ENCODE results near the gene FHIT. TPM values are rescaled to one million over a fixed set of nuclear protein-coding genes. Genes with fewer than 3 reads are reported as not detected.

Gene FHIT
- total RNA-seq, 2 experiments from 2014 or later = 86.0 to 90.6 TPM

GRCh38 chr3:60906283-60906682 lies 345.0 kb downstream of the FHIT start:
- Histone ChIP-seq H3K9me3 (ENCODE audit: control insufficient read depth in 1 of 2, insufficient read depth in 1 of 2, low read length in 2 of 2) (peaks cover 0 to 4% of the 10 kb centered on the region in 2 experiments), H3K4me1 (ENCODE audit: insufficient read depth, low read length) (no peaks in the 10 kb centered on the region), H3K36me3 (ENCODE audit: insufficient read depth, low read length) (no peaks in the 10 kb centered on the region), H3K4me3 (ENCODE audit: low read length) (no peak overlapping the region), H3K27me3 (ENCODE audit: control insufficient read depth in 1 of 2, insufficient read depth in 2 of 2, low read length in 2 of 2) (no peaks in the 10 kb centered on the region), H3K27ac (ENCODE audit: low read depth in 1 of 2, low read length in 2 of 2) (no peak overlapping the region)
- POLR2A ChIA-PET = no interaction called here
- DNase-seq (no peak), ATAC-seq (ENCODE audit: poor library complexity) (no peak)
- intact Hi-C loops (cut with DNase I, micrococcal nuclease) = no loop called here
- H3K9me3 Mint-ChIP-seq = peaks cover 2% of the 10 kb centered on the region
- no peak for TF ChIP-seq CTCF (IDR thresholded peaks at IDR 0.05)
- no peaks in the 10 kb centered on the region for H3K4me1 Mint-ChIP-seq (ENCODE audit: low read depth)
- no peaks in the 10 kb centered on the region for H3K36me3 Mint-ChIP-seq (ENCODE audit: low read depth)
- no peaks in the 10 kb centered on the region for H3K27me3 Mint-ChIP-seq
- no peak overlapping the region for H3K4me3 Mint-ChIP-seq
- H3K27ac Mint-ChIP-seq = no peak overlapping the region
- CTCF ChIA-PET = no interaction called here

- POLR2A ChIA-PET = no interaction called here
- Mint-ChIP-seq H3K27ac (no peak overlapping the region), H3K9me3 (no peaks in the 10 kb centered on the region), H3K27me3 (no peaks in the 10 kb centered on the region), H3K36me3 (ENCODE audit: low read depth) (no peaks in the 10 kb centered on the region), H3K4me1 (ENCODE audit: low read depth) (no peaks in the 10 kb centered on the region), H3K4me3 (no peak overlapping the region)
- CTCF ChIA-PET = no interaction called here
- Histone ChIP-seq H3K4me1 (ENCODE audit: insufficient read depth, low read length) (no peaks in the 10 kb centered on the region), H3K9me3 (ENCODE audit: control insufficient read depth in 1 of 2, insufficient read depth in 1 of 2, low read length in 2 of 2) (no peaks in the 10 kb centered on the region), H3K36me3 (ENCODE audit: insufficient read depth, low read length) (no peaks in the 10 kb centered on the region), H3K27ac (ENCODE audit: low read depth in 1 of 2, low read length in 2 of 2) (no peak overlapping the region), H3K27me3 (ENCODE audit: control insufficient read depth in 1 of 2, insufficient read depth in 2 of 2, low read length in 2 of 2) (no peaks in the 10 kb centered on the region), H3K4me3 (ENCODE audit: low read length) (no peak overlapping the region)
- intact Hi-C loops (cut with DNase I, micrococcal nuclease) = no loop called here
- no peak for TF ChIP-seq CTCF (IDR thresholded peaks at IDR 0.05)
- DNase-seq = no peak
- no peak for ATAC-seq (ENCODE audit: poor library complexity)
These were observed 352.9 kb downstream of the FHIT start for GRCh38 chr3:60898321-60898720.

- Histone ChIP-seq H3K27ac (ENCODE audit: low read depth in 1 of 2, low read length in 2 of 2) (no peak overlapping the region), H3K4me3 (ENCODE audit: low read length) (no peak overlapping the region), H3K9me3 (ENCODE audit: control insufficient read depth in 1 of 2, insufficient read depth in 1 of 2, low read length in 2 of 2) (no peaks in the 10 kb centered on the region), H3K4me1 (ENCODE audit: insufficient read depth, low read length) (no peaks in the 10 kb centered on the region), H3K27me3 (ENCODE audit: control insufficient read depth in 1 of 2, insufficient read depth in 2 of 2, low read length in 2 of 2) (no peaks in the 10 kb centered on the region), H3K36me3 (ENCODE audit: insufficient read depth, low read length) (no peaks in the 10 kb centered on the region)
- no peak for TF ChIP-seq CTCF (IDR thresholded peaks at IDR 0.05)
- no peaks in the 10 kb centered on the region for H3K4me1 Mint-ChIP-seq (ENCODE audit: low read depth)
- CTCF ChIA-PET = no interaction called here
- POLR2A ChIA-PET = no interaction called here
- H3K27me3 Mint-ChIP-seq = no peaks in the 10 kb centered on the region
- H3K4me3 Mint-ChIP-seq = no peak overlapping the region
- intact Hi-C loops (cut with DNase I, micrococcal nuclease) = no loop called here
- ATAC-seq (ENCODE audit: poor library complexity) = no peak
- DNase-seq = no peak
- no peaks in the 10 kb centered on the region for H3K9me3 Mint-ChIP-seq
- H3K36me3 Mint-ChIP-seq (ENCODE audit: low read depth) = no peaks in the 10 kb centered on the region
- no peak overlapping the region for H3K27ac Mint-ChIP-seq
These were observed 357.3 kb downstream of the FHIT start for GRCh38 chr3:60893946-60894345.

Measured in CD4-positive, alpha-beta T cell (primary cell).